Measurements from ENCODE around the gene SLC26A8.

SLC26A8 gene

GRCh38 chr6:35931120-35931561 is 93.3 kb downstream of the SLC26A8 start:
- Histone ChIP-seq H3K36me3 (no peaks in the 10 kb centered on the region), H3K4me3 (ENCODE audit: low read depth in 1 of 2, low read length in 1 of 2) (no peak overlapping the region), H3K9me3 (no peaks in the 10 kb centered on the region), H3K4me1 (ENCODE audit: control insufficient read depth in 1 of 2, insufficient read depth in 1 of 2, low read depth in 1 of 2, low read length in 1 of 2) (no peaks in the 10 kb centered on the region), H3K27ac (no peak overlapping the region), H3K27me3 (no peaks in the 10 kb centered on the region)
- no peak for TF ChIP-seq CTCF (IDR thresholded peaks at IDR 0.05)

GRCh38 chr6:35929601-35930000 is 94.8 kb downstream of the SLC26A8 start:
- H3K4me1 ChIP-seq (ENCODE audit: control insufficient read depth in 1 of 2, insufficient read depth in 1 of 2, low read depth in 1 of 2, low read length in 1 of 2), result no peaks in the 10 kb centered on the region
- no peaks in the 10 kb centered on the region for H3K27me3 ChIP-seq
- no peak overlapping the region for H3K27ac ChIP-seq
- H3K9me3 ChIP-seq, result no peaks in the 10 kb centered on the region
- H3K36me3 ChIP-seq, result no peaks in the 10 kb centered on the region
- TF ChIP-seq CTCF (IDR thresholded peaks at IDR 0.05), result no peak
- H3K4me3 ChIP-seq (ENCODE audit: low read depth in 1 of 2, low read length in 1 of 2), result no peak overlapping the region

GRCh38 chr6:35926509-35927215 is 97.8 kb downstream of the SLC26A8 start:
- TF ChIP-seq CTCF (IDR thresholded peaks at IDR 0.05), result no peak
- no peak overlapping the region for H3K4me3 ChIP-seq (ENCODE audit: low read depth in 1 of 2, low read length in 1 of 2)
- no peaks in the 10 kb centered on the region for H3K9me3 ChIP-seq
- peaks cover under 1 to 4% of the 10 kb centered on the region in 2 experiments for H3K4me1 ChIP-seq (ENCODE audit: control insufficient read depth in 1 of 2, insufficient read depth in 1 of 2, low read depth in 1 of 2, low read length in 1 of 2)
- H3K27ac ChIP-seq, result no peak overlapping the region
- no peaks in the 10 kb centered on the region for H3K36me3 ChIP-seq
- H3K27me3 ChIP-seq, result no peaks in the 10 kb centered on the region

GRCh38 chr6:35925961-35926360 is 98.5 kb downstream of the SLC26A8 start:
- no peak for TF ChIP-seq CTCF (IDR thresholded peaks at IDR 0.05)
- Histone ChIP-seq H3K9me3 (no peaks in the 10 kb centered on the region), H3K4me3 (ENCODE audit: low read depth in 1 of 2, low read length in 1 of 2) (no peak overlapping the region), H3K27me3 (no peaks in the 10 kb centered on the region), H3K4me1 (ENCODE audit: control insufficient read depth in 1 of 2, insufficient read depth in 1 of 2, low read depth in 1 of 2, low read length in 1 of 2) (peaks cover 7 to 9% of the 10 kb centered on the region in 2 experiments), H3K27ac (no peak overlapping the region), H3K36me3 (no peaks in the 10 kb centered on the region)

GRCh38 chr6:35924146-35924545 is 100.3 kb downstream of the SLC26A8 start:
- no peaks in the 10 kb centered on the region for H3K36me3 ChIP-seq
- no peak for TF ChIP-seq CTCF (IDR thresholded peaks at IDR 0.05)
- H3K9me3 ChIP-seq, result no peaks in the 10 kb centered on the region
- H3K27ac ChIP-seq, result no peak overlapping the region
- peaks cover 7 to 9% of the 10 kb centered on the region in 2 experiments for H3K4me1 ChIP-seq (ENCODE audit: control insufficient read depth in 1 of 2, insufficient read depth in 1 of 2, low read depth in 1 of 2, low read length in 1 of 2)
- H3K27me3 ChIP-seq, result no peaks in the 10 kb centered on the region
- H3K4me3 ChIP-seq (ENCODE audit: low read depth in 1 of 2, low read length in 1 of 2), result no peak overlapping the region
